Testis (tissue), 2 donors: ENCODE data around the gene NIT1.

Source experiments
- CTCF ChIP-seq, 3 experiments: fragments of 450-650 bp in 2 of 3; fragments of 200-600 bp in 1 of 3; sonication (generic) in 1 of 3; IDR thresholded peaks; one replicate each; pipeline ENCODE4 v1.5.1; 2016 to 2019; ENCODE audit warnings: antibody characterized with exemption in 3 of 3, mild to moderate bottlenecking in 2 of 3, moderate library complexity in 1 of 3
- POLR2A ChIP-seq: fragments of 450-650 bp; IDR thresholded peaks from one replicate; pipeline ENCODE4 v1.6.1; 2017; ENCODE audit warnings: antibody characterized with exemption, mild to moderate bottlenecking, moderate library complexity

GRCh38 chr1:161157867-161158266 lies 40.0 kb downstream of the NIT1 start:
- TF ChIP-seq CTCF (IDR thresholded peaks at IDR 0.05) = no peak
- TF ChIP-seq POLR2A = no peak
